IMR-90 (cell line): ENCODE results near the gene CAMTA2. TPM values are rescaled to one million over a fixed set of nuclear protein-coding genes. Genes with fewer than 3 reads are reported as not detected.

Experiments used
- ATAC-seq: fragments of 200-7000 bp; cut with Tn5 transposase; 2 replicates; pipeline ENCODE4 v1.9.1; 2020; ENCODE audit warnings: low read depth, mild to moderate bottlenecking, moderate library complexity
- BruUV-seq: library from RNA; stranded (reverse); fragments of 400-500 nt; replicated peaks from 2 replicates; lab custom pipeline; 2021; lab: Mats Ljungman, UMichigan
- CTCF ChIA-PET: fragments of 300-600 bp; formaldehyde crosslinking; extraction: SDS; loops from one replicate; lab custom pipeline; 2021; ENCODE audit warnings: antibody characterized with exemption; lab: Yijun Ruan, JAX
- POLR2A ChIA-PET: fragments of 300-600 bp; sonication (Branson Sonifier 250); formaldehyde crosslinking; loops from one replicate; lab custom pipeline; 2022; ENCODE audit warnings: antibody characterized with exemption; ENCODE audit not compliant: unreplicated experiment; lab: Charles Lee
- DNase-seq: peaks from one replicate; pipeline ENCODE4 v3.0.0; 2013
- H2AFZ ChIP-seq: replicated peaks from 2 replicates; pipeline ENCODE3; 2013; ENCODE audit warnings: low read length, mild to moderate bottlenecking; ENCODE audit not compliant: poor library complexity
- H2AK5ac ChIP-seq: 2 replicates; pipeline ENCODE4 v1.6.1; 2013; ENCODE audit warnings: low read depth, low read length, inconsistent platforms
- H2AK9ac ChIP-seq: replicated peaks from 2 replicates; pipeline ENCODE3; 2013; ENCODE audit warnings: mild to moderate bottlenecking, low read depth, low read length, moderate library complexity; ENCODE audit not compliant: poor library complexity
- H2BK120ac ChIP-seq: 2 replicates; pipeline ENCODE4 v1.6.1; 2013; ENCODE audit warnings: low read depth, low read length, inconsistent platforms
- H2BK15ac ChIP-seq: 3 replicates; pipeline ENCODE4 v1.6.1; 2013; ENCODE audit warnings: low read depth, low read length, inconsistent platforms
- H2BK20ac ChIP-seq: 2 replicates; pipeline ENCODE4 v1.6.1; 2013; ENCODE audit warnings: low read depth, mild to moderate bottlenecking, inconsistent platforms, low read length, moderate library complexity
- H2BK5ac ChIP-seq: 2 replicates; pipeline ENCODE4 v1.6.1; 2013; ENCODE audit warnings: mild to moderate bottlenecking, low read depth, low read length, inconsistent platforms; ENCODE audit not compliant: poor library complexity, severe bottlenecking
- H3K14ac ChIP-seq: replicated peaks from 2 replicates; pipeline ENCODE4 v1.6.1; 2013; ENCODE audit warnings: low read depth, low read length, inconsistent platforms
- H3K18ac ChIP-seq: 2 replicates; pipeline ENCODE4 v1.6.1; 2013; ENCODE audit warnings: low read depth, low read length, control low read depth
- H3K23ac ChIP-seq: 2 replicates; pipeline ENCODE4 v1.6.1; 2013; ENCODE audit warnings: low read depth, low read length, inconsistent platforms
- H3K27ac ChIP-seq: 2 replicates; pipeline ENCODE4 v1.5.1; 2013; ENCODE audit warnings: mild to moderate bottlenecking, control low read depth, low read length; ENCODE audit not compliant: insufficient read depth
- H3K27me3 ChIP-seq: 2 replicates; pipeline ENCODE4 v1.6.1; 2013; ENCODE audit warnings: low read length; ENCODE audit not compliant: control insufficient read depth, insufficient read depth
- H3K36me3 ChIP-seq: 2 replicates; pipeline ENCODE4 v1.6.1; 2013; ENCODE audit warnings: low read length, mixed read lengths; ENCODE audit not compliant: control insufficient read depth, insufficient read depth
- H3K4ac ChIP-seq: 2 replicates; pipeline ENCODE4 v1.6.1; 2013; ENCODE audit warnings: low read depth, low read length, inconsistent platforms
- H3K4me1 ChIP-seq: 2 replicates; pipeline ENCODE4 v1.6.1; 2013; ENCODE audit warnings: low read length, mixed read lengths; ENCODE audit not compliant: control insufficient read depth, insufficient read depth
- H3K4me2 ChIP-seq: 2 replicates; pipeline ENCODE4 v1.6.1; 2013; ENCODE audit warnings: low read depth, mild to moderate bottlenecking, control low read depth, low read length, moderate library complexity
- H3K4me3 ChIP-seq: 2 replicates; pipeline ENCODE4 v1.5.1; 2013; ENCODE audit warnings: low read depth, mild to moderate bottlenecking, control low read depth, low read length, moderate library complexity; ENCODE audit not compliant: insufficient read depth
- H3K56ac ChIP-seq: 2 replicates; pipeline ENCODE4 v1.6.1; 2013; ENCODE audit warnings: low read length, inconsistent platforms; ENCODE audit not compliant: insufficient read depth; ENCODE audit errors: extremely low read depth
- H3K79me1 ChIP-seq, 2 experiments: 2 replicates each; pipeline ENCODE4 v1.6.1; 2013; ENCODE audit warnings: low read length in 2 of 2, inconsistent platforms in 1 of 2, low read depth in 1 of 2
- H3K9ac ChIP-seq: 2 replicates; pipeline ENCODE4 v1.6.1; 2013; ENCODE audit warnings: low read depth, low read length, control low read depth
- H3K9me1 ChIP-seq: 2 replicates; pipeline ENCODE4 v1.6.1; 2013; ENCODE audit warnings: low read length, inconsistent platforms; ENCODE audit not compliant: insufficient read depth
- H3K9me3 ChIP-seq: 2 replicates; pipeline ENCODE4 v1.6.1; 2013; ENCODE audit warnings: low read length; ENCODE audit not compliant: control insufficient read depth, insufficient read depth
- H4K20me1 ChIP-seq: 2 replicates; pipeline ENCODE4 v1.6.1; 2013; ENCODE audit warnings: low read length, inconsistent platforms; ENCODE audit not compliant: insufficient read depth
- H4K5ac ChIP-seq: 2 replicates; pipeline ENCODE4 v1.6.1; 2013; ENCODE audit warnings: mild to moderate bottlenecking, low read depth, low read length, control low read depth
- H4K8ac ChIP-seq, 2 experiments: 2 replicates each; pipeline ENCODE4 v1.6.1; 2013; ENCODE audit warnings: low read depth in 2 of 2, low read length in 2 of 2, control low read depth in 1 of 2, inconsistent platforms in 1 of 2
- H4K91ac ChIP-seq: 2 replicates; pipeline ENCODE4 v1.6.1; 2013; ENCODE audit warnings: low read depth, low read length, inconsistent platforms; ENCODE audit not compliant: insufficient read depth
- RCOR1 ChIP-seq: IDR thresholded peaks from 2 replicates; pipeline ENCODE4 v1.6.1; 2012; ENCODE audit warnings: mild to moderate bottlenecking, low read length, improper control_type of control experiment; ENCODE audit not compliant: insufficient replicate concordance
- USF2 ChIP-seq: fragments of 150-350 bp; IDR thresholded peaks from 2 replicates; pipeline ENCODE4 v1.6.1; 2017; ENCODE audit warnings: mild to moderate bottlenecking, antibody characterized with exemption, low read length, low read depth
- WGBS, 2 experiments: methylation state at CpG; one replicate each; pipeline versions ENCODE4 v1.1.5 to v1.1.7; 2013; ENCODE audit warnings: missing lambda C conversion rate in 2 of 2; ENCODE audit not compliant: insufficient read length in 1 of 2; ENCODE audit errors: extremely low coverage in 2 of 2; 5-methylcytosine and 5-hydroxymethylcytosine counted together
- dilution Hi-C: fragments of 300-500 bp; cut with HindIII; formaldehyde crosslinking; loops from one replicate; pipeline ENCODE4 v1.14.3; 2018; ENCODE audit warnings: low sequenced_read_pairs; ENCODE audit not compliant: unreplicated experiment
- in situ Hi-C: fragments of 300-500 bp; cut with MboI; formaldehyde crosslinking; loops from 3 replicates; pipeline ENCODE4 v1.14.3; 2019; ENCODE audit warnings: low sequenced_read_pairs, inconsistent platforms, mixed read lengths
- intact Hi-C: fragments of 100-400 bp; cut with micrococcal nuclease; formaldehyde crosslinking; loops from 2 replicates; pipeline ENCODE4 v1.10.0; 2022
- polyA plus RNA-seq, 3 experiments: library from polyadenylated mRNA; depleted of rRNA; stranded (reverse); fragments of >200 nt; gene quantifications; 2 replicates each; pipeline ENCODE4 v1.2.3, GENCODE V29; 2012; ENCODE audit warnings: low replicate concordance in 1 of 3
- total RNA-seq: library from RNA; depleted of rRNA; stranded (reverse); fragments of >200 nt; gene quantifications from 2 replicates; pipeline ENCODE4 v1.2.3, GENCODE V29; 2012

The CAMTA2 gene
- total and polyA plus RNA-seq, 2 of the 4 experiments (the other 2 are of a cell fraction): 1.4 to 54.7 TPM

- POLR2A ChIA-PET: interaction anchor here (0.6 to 1.4 kb wide), 2 partner anchors 10 to 158 kb away, joined by 4 read pairs; no protein-coding TSS in a partner anchor
- peak overlapping the region; percentile 79 for H3K27ac ChIP-seq
Observed at GRCh38 chr17:4968486-4969046, 18.9 kb downstream of the CAMTA2 start.

More at GRCh38 chr17:4968486-4969046, 18.9 kb downstream of the CAMTA2 start:
- Histone ChIP-seq H2BK20ac (peak overlapping the region; percentile 42; the same call in 1 of the 2 replicates), H3K4ac (peak overlapping the region; percentile 100), H2BK15ac (peak overlapping the region; percentile 67; the same call in 2 of the 3 replicates), H4K20me1 (peaks cover 3% of the 10 kb centered on the region; the same call in 1 of the 2 replicates), H3K9ac (peak overlapping the region; percentile 99), H3K56ac (peak overlapping the region; percentile 99), H3K79me1 (peaks cover 18 to 66% of the 10 kb centered on the region in 2 experiments), H3K9me3 (no peaks in the 10 kb centered on the region), H3K36me3 (peaks cover 22% of the 10 kb centered on the region), H2AFZ (peak overlapping the region; percentile 91), H4K91ac (peak overlapping the region; percentile 99), H2BK5ac (peak overlapping the region; percentile 94), H2BK120ac (peak overlapping the region; percentile 85), H4K5ac (peak overlapping the region; percentile 56), H2AK9ac (peak overlapping the region; percentile 100), H3K9me1 (peaks cover 21% of the 10 kb centered on the region), H2AK5ac (peak overlapping the region; percentile 100), H4K8ac (peak overlapping the region; percentile 96 to 97), H3K18ac (peak overlapping the region; percentile 87), H3K4me1 (peaks cover 14% of the 10 kb centered on the region), H3K14ac (peak overlapping the region; percentile 83), H3K23ac (peak overlapping the region; percentile 88), H3K27me3 (no peaks in the 10 kb centered on the region), H3K4me2 (peak overlapping the region; percentile 54), H3K4me3 (peak overlapping the region; percentile 39)
- DNase-seq: no peak
- no peak; the same call in 1 of the 2 replicates for TF ChIP-seq USF2
- TF ChIP-seq RCOR1: no peak
- BruUV-seq: TSS peak; percentile 71
- 11% methylated on average over 12 of the region's 23 CpGs; no CpG with 5 or more reads in 1 of the 2 experiments for whole genome bisulfite sequencing, 2 experiments
- intact Hi-C loops (loop anchor here (5.0 kb wide), 1 partner anchor 61 kb away; no protein-coding TSS in a partner anchor), dilution Hi-C loops (no loop called here), in situ Hi-C loops (no loop called here)
- CTCF ChIA-PET: interaction anchor here (1.7 kb wide), 1 partner anchor 19 kb away, joined by 11 read pairs; the partner anchor contains the start of gene CAMTA2
- no peak for ATAC-seq
